GM12864 (cell line): ENCODE results near the gene FBXW2.

Experiments used
- DNase-seq: peaks from one replicate; pipeline ENCODE4 v3.0.0-alpha.2; 2011; ENCODE audit warnings: low read depth
- H3K4me3 ChIP-seq: 2 replicates; pipeline ENCODE4 v1.5.1; 2011; ENCODE audit warnings: mild to moderate bottlenecking, low read depth, low read length, control low read depth
- CTCF ChIP-seq: IDR thresholded peaks from 2 replicates; pipeline ENCODE4 v1.5.1; 2011; ENCODE audit warnings: low read depth, mild to moderate bottlenecking, moderate library complexity, low read length, control low read depth, inconsistent platforms; ENCODE audit errors: missing control alignments

FBXW2 gene

GRCh38 chr9:120773256-120773655, 20.0 kb downstream of the FBXW2 start:
- DNase-seq = no peak
- no peak overlapping the region for H3K4me3 ChIP-seq
- TF ChIP-seq CTCF = no peak

- H3K4me3 ChIP-seq = no peak overlapping the region
- TF ChIP-seq CTCF = no peak
- DNase-seq = no peak
Measured at GRCh38 chr9:120770931-120771330, 22.3 kb downstream of the FBXW2 start.

- no peak for DNase-seq
- H3K4me3 ChIP-seq = no peak overlapping the region
- no peak for TF ChIP-seq CTCF
Measured at GRCh38 chr9:120768886-120769285, 24.3 kb downstream of the FBXW2 start.

- H3K4me3 ChIP-seq = no peak overlapping the region
- no peak for DNase-seq
- no peak for TF ChIP-seq CTCF
Measured at GRCh38 chr9:120768247-120768646, 25.0 kb downstream of the FBXW2 start.

- no peak overlapping the region for H3K4me3 ChIP-seq
- no peak for DNase-seq
- no peak for TF ChIP-seq CTCF
Measured at GRCh38 chr9:120767451-120767850, 25.8 kb downstream of the FBXW2 start.

GRCh38 chr9:120765910-120766425, 27.2 kb downstream of the FBXW2 start:
- TF ChIP-seq CTCF = no peak
- no peak overlapping the region for H3K4me3 ChIP-seq
- no peak for DNase-seq

- H3K4me3 ChIP-seq = no peak overlapping the region
- DNase-seq = no peak
- no peak for TF ChIP-seq CTCF
Measured at GRCh38 chr9:120764476-120764875, 28.7 kb downstream of the FBXW2 start.
